ENCODE measurements around the gene AFDN. TPM values are rescaled to one million over a fixed set of nuclear protein-coding genes. Genes with fewer than 3 reads are reported as not detected.

Gene AFDN
- total and polyA plus RNA-seq, 10 of the 15 experiments (the other 5 are each of a cell fraction or from before 2014, with no cell fraction given) = 5.7 to 68.2 (median 45.1) TPM

- TF ChIP-seq, protein P1, sequence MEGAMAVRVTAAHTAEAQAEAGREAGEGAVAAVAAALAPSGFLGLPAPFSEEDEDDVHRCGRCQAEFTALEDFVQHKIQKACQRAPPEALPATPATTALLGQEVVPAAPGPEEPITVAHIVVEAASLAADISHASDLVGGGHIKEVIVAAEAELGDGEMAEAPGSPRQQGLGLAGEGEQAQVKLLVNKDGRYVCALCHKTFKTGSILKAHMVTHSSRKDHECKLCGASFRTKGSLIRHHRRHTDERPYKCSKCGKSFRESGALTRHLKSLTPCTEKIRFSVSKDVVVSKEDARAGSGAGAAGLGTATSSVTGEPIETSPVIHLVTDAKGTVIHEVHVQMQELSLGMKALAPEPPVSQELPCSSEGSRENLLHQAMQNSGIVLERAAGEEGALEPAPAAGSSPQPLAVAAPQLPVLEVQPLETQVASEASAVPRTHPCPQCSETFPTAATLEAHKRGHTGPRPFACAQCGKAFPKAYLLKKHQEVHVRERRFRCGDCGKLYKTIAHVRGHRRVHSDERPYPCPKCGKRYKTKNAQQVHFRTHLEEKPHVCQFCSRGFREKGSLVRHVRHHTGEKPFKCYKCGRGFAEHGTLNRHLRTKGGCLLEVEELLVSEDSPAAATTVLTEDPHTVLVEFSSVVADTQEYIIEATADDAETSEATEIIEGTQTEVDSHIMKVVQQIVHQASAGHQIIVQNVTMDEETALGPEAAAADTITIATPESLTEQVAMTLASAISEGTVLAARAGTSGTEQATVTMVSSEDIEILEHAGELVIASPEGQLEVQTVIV (IDR thresholded peaks at IDR 0.05; ENCODE audit: borderline replicate concordance, partially characterized antibody) = no peak
- no peak for TF ChIP-seq SIX5 (IDR thresholded peaks at IDR 0.05; ENCODE audit: low read depth, low read length, severe bottlenecking)
Measured at GRCh38 chr6:167913699-167914098, 87.0 kb downstream of the AFDN start (continued).

DNA sequence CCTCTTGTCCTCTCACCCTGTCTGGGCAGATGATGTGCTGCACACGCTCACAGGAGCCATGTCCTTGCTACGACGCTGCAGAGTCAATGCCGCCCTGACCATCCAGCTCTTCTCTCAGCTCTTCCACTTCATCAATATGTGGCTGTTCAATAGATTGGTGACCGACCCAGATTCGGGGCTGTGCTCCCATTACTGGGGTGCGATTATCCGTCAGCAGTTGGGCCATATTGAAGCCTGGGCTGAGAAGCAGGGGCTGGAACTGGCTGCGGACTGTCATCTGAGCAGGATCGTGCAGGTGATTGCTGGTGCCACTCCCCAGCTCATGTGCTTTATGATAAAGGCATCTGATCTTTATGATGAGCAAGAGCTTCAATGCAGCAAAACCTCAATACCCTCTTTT is 88.4 kb downstream of the AFDN start:
- Histone ChIP-seq H3K36me3 (ENCODE audit: control insufficient read depth in 2 of 2, insufficient read depth in 2 of 2, low read length in 1 of 2) (peaks cover 6 to 11% of the 10 kb centered on the region in 2 experiments; a peak in 3 of 4 replicates), H3K4me3 (no peak overlapping the region), H3K27me3 (replicated peaks in 1 of 2; ENCODE audit: control insufficient read depth in 2 of 2, insufficient read depth in 2 of 2, low read length in 1 of 2) (no peaks in the 10 kb centered on the region), H4K20me1 (ENCODE audit: control insufficient read depth, insufficient read depth) (no peaks in the 10 kb centered on the region), H2AFZ (ENCODE audit: control insufficient read depth, low read depth, low read length) (no peak overlapping the region), H3K79me2 (ENCODE audit: control insufficient read depth, insufficient read depth, low read length) (no peaks in the 10 kb centered on the region), H3K27ac (ENCODE audit: control insufficient read depth, insufficient read depth) (no peak overlapping the region), H3K9ac (ENCODE audit: control insufficient read depth, insufficient read depth, low read length) (no peak overlapping the region), H3K9me3 (replicated peaks; ENCODE audit: control insufficient read depth, insufficient read depth, low read length) (no peaks in the 10 kb centered on the region), H3K4me1 (ENCODE audit: control insufficient read depth, insufficient read depth, low read length) (no peaks in the 10 kb centered on the region), H3K4me2 (ENCODE audit: control insufficient read depth, insufficient read depth) (no peak overlapping the region)
- intact Hi-C loops (cut with micrococcal nuclease; ENCODE audit: unreplicated experiment) = no loop called here
- SMC1A ChIA-PET (ENCODE audit: uncharacterized antibody, unreplicated experiment) = interaction anchor here (1.5 kb wide), 1 partner anchor 11 kb away, joined by 3 read pairs; no protein-coding TSS in a partner anchor
- RAD21 ChIA-PET (ENCODE audit: unreplicated experiment) = no interaction called here
- BruUV-seq (replicated peaks) = no TSS peak
- CTCF ChIA-PET = no interaction called here
- in situ Hi-C loops (cut with MboI) = no loop called here
- WGBS (ENCODE audit: insufficient coverage, insufficient replicate concordance, low lambda C conversion rate, missing lambda C conversion rate) = 95% methylated on average over 10 of the region's 10 CpGs
- POLR2A ChIA-PET = no interaction called here
- no peak for ATAC-seq
- no peak for FAIRE-seq
- no peak for DNase-seq (ENCODE audit: low read depth, low spot score)
- TF ChIP-seq TAF1 (IDR thresholded peaks at IDR 0.05; ENCODE audit: borderline replicate concordance, low read depth, low read length) = no peak
- TF ChIP-seq, protein P2, sequence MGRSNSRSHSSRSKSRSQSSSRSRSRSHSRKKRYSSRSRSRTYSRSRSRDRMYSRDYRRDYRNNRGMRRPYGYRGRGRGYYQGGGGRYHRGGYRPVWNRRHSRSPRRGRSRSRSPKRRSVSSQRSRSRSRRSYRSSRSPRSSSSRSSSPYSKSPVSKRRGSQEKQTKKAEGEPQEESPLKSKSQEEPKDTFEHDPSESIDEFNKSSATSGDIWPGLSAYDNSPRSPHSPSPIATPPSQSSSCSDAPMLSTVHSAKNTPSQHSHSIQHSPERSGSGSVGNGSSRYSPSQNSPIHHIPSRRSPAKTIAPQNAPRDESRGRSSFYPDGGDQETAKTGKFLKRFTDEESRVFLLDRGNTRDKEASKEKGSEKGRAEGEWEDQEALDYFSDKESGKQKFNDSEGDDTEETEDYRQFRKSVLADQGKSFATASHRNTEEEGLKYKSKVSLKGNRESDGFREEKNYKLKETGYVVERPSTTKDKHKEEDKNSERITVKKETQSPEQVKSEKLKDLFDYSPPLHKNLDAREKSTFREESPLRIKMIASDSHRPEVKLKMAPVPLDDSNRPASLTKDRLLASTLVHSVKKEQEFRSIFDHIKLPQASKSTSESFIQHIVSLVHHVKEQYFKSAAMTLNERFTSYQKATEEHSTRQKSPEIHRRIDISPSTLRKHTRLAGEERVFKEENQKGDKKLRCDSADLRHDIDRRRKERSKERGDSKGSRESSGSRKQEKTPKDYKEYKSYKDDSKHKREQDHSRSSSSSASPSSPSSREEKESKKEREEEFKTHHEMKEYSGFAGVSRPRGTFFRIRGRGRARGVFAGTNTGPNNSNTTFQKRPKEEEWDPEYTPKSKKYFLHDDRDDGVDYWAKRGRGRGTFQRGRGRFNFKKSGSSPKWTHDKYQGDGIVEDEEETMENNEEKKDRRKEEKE (IDR thresholded peaks at IDR 0.05) = no peak
- TF ChIP-seq EED (IDR thresholded peaks at IDR 0.05; ENCODE audit: low read depth) = no peak
- TF ChIP-seq, protein P3, sequence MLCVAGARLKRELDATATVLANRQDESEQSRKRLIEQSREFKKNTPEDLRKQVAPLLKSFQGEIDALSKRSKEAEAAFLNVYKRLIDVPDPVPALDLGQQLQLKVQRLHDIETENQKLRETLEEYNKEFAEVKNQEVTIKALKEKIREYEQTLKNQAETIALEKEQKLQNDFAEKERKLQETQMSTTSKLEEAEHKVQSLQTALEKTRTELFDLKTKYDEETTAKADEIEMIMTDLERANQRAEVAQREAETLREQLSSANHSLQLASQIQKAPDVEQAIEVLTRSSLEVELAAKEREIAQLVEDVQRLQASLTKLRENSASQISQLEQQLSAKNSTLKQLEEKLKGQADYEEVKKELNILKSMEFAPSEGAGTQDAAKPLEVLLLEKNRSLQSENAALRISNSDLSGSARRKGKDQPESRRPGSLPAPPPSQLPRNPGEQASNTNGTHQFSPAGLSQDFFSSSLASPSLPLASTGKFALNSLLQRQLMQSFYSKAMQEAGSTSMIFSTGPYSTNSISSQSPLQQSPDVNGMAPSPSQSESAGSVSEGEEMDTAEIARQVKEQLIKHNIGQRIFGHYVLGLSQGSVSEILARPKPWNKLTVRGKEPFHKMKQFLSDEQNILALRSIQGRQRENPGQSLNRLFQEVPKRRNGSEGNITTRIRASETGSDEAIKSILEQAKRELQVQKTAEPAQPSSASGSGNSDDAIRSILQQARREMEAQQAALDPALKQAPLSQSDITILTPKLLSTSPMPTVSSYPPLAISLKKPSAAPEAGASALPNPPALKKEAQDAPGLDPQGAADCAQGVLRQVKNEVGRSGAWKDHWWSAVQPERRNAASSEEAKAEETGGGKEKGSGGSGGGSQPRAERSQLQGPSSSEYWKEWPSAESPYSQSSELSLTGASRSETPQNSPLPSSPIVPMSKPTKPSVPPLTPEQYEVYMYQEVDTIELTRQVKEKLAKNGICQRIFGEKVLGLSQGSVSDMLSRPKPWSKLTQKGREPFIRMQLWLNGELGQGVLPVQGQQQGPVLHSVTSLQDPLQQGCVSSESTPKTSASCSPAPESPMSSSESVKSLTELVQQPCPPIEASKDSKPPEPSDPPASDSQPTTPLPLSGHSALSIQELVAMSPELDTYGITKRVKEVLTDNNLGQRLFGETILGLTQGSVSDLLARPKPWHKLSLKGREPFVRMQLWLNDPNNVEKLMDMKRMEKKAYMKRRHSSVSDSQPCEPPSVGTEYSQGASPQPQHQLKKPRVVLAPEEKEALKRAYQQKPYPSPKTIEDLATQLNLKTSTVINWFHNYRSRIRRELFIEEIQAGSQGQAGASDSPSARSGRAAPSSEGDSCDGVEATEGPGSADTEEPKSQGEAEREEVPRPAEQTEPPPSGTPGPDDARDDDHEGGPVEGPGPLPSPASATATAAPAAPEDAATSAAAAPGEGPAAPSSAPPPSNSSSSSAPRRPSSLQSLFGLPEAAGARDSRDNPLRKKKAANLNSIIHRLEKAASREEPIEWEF (IDR thresholded peaks at IDR 0.05; ENCODE audit: insufficient replicate concordance, low read depth, low read length) = no peak
- no peak for TF ChIP-seq FOXM1 (IDR thresholded peaks at IDR 0.05; ENCODE audit: low read depth, low read length)

Measured in GM12878 (cell line).